GM06990 (cell line): Measurements from ENCODE around the gene LIG1.

ENCODE experiments used
- DNase-seq: peaks from one replicate; pipeline ENCODE4 v3.0.0-alpha.2; 2011; ENCODE audit not compliant: insufficient read length; ENCODE audit errors: extremely low read depth
- H3K27me3 ChIP-seq: replicated peaks from 2 replicates; pipeline ENCODE4 v1.6.0; 2011; ENCODE audit warnings: low read length; ENCODE audit not compliant: control insufficient read depth, insufficient read depth
- H3K36me3 ChIP-seq: 2 replicates; pipeline ENCODE4 v1.5.1; 2011; ENCODE audit warnings: low read length; ENCODE audit not compliant: control insufficient read depth, insufficient read depth
- H3K4me3 ChIP-seq: replicated peaks from 2 replicates; pipeline ENCODE4 v1.5.1; 2011; ENCODE audit warnings: low read depth, mild to moderate bottlenecking, control low read depth, low read length
- CTCF ChIP-seq: IDR thresholded peaks from 2 replicates; pipeline ENCODE4 v1.5.1; 2011; ENCODE audit warnings: low read length, control low read depth, mild to moderate bottlenecking, inconsistent platforms; ENCODE audit not compliant: insufficient read depth, poor library complexity, severe bottlenecking

The LIG1 gene

GRCh38 chr19:48158210-48158790 lies 11.8 kb downstream of the LIG1 start:
- Histone ChIP-seq H3K4me3 (no peak overlapping the region), H3K27me3 (no peaks in the 10 kb centered on the region), H3K36me3 (peaks cover 5% of the 10 kb centered on the region)
- DNase-seq, result no peak
- no peak for TF ChIP-seq CTCF

- Histone ChIP-seq H3K36me3 (peaks cover 5% of the 10 kb centered on the region), H3K27me3 (no peaks in the 10 kb centered on the region), H3K4me3 (no peak overlapping the region)
- TF ChIP-seq CTCF, result no peak
- no peak for DNase-seq
These were observed 16.1 kb downstream of the LIG1 start for GRCh38 chr19:48154003-48154402.

DNA sequence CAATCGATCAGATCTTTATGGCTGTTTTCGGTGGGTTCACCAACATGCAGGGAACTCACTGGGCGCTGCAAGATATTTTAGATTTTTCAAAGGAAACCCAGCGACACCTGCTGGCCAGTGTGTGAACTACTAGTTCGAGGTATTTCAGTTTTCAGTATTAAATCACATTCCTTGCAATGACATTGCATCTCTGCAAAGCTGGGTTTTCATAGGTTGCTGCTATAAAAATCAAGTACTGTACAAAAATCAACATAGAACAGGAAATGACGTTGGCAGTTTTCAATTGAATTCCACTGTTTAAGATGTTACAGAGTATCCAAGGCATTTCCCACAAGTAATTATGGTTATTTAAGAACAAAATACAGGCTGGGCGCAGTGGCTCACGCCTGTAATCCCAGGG lies 17.6 kb downstream of the LIG1 start:
- no peak for DNase-seq
- Histone ChIP-seq H3K4me3 (no peak overlapping the region), H3K36me3 (peaks cover 5% of the 10 kb centered on the region), H3K27me3 (no peaks in the 10 kb centered on the region)
- TF ChIP-seq CTCF, result peak; percentile 66

- no peak for TF ChIP-seq CTCF
- DNase-seq, result no peak
- H3K4me3 ChIP-seq, result no peak overlapping the region
- H3K27me3 ChIP-seq, result no peaks in the 10 kb centered on the region
- H3K36me3 ChIP-seq, result peaks cover 10% of the 10 kb centered on the region
These were observed 20.7 kb downstream of the LIG1 start for GRCh38 chr19:48149430-48149829.

DNA sequence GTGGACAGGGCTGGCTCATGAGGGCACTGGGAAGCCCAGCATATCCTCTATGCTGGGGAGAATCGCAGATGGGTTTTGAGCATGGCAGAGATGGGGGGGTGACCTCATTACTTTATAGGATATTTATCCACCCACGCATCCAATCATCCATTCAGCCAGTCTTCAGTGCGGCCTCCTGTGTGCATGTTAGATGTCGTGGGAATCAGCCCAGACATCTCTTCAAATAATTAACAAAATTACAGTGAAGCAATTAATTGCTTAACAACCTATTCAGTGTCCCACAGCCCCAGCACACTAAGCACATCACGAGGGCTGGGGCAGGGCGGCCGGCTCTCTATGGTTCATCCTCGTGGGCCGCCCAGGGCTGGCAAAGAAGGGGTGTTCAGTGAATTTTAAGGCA lies 21.6 kb downstream of the LIG1 start:
- DNase-seq, result no peak
- H3K36me3 ChIP-seq, result peaks cover 11% of the 10 kb centered on the region
- no peaks in the 10 kb centered on the region for H3K27me3 ChIP-seq
- TF ChIP-seq CTCF, result no peak
- no peak overlapping the region for H3K4me3 ChIP-seq

DNA sequence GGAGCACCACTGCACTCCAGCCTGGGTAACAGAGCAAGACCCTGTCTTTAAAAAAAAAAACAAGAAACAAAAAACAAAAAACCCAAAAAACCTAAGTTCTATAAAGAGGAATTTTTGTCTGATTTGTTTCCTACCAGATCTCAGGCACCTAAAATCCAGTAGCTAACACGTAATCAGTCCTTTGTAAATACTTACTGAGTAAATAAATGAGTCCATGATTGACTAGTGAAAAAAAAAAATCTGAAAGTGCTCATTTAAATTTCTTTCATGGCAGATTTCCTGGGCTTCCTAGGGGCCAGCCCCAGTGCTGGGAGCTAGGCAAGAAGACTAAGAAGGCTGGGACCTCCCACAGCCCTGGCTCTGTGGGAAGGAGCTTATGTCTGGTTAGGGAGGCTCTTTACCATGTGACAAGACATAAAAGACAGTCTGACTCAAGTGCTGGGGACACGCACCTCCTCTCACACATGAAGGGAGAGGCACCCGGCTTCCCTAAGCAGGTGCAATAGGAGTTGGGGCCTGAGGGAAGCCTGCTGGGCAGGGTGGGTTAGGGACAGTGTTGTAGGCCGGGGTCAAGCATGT lies 22.5 kb downstream of the LIG1 start:
- DNase-seq, result no peak
- Histone ChIP-seq H3K27me3 (no peaks in the 10 kb centered on the region), H3K4me3 (no peak overlapping the region), H3K36me3 (peaks cover 16% of the 10 kb centered on the region)
- no peak for TF ChIP-seq CTCF
